HFFc6 (cell line): ENCODE measurements around the gene LEUTX. TPM values are rescaled to one million over a fixed set of nuclear protein-coding genes. Genes with fewer than 3 reads are reported as not detected.

ENCODE experiments used
- DNase-seq: peaks from one replicate; pipeline ENCODE4 v3.0.0-alpha.2; 2018
- H3K27ac Mint-ChIP-seq: 2 replicates; pipeline ENCODE4 v1.8.0; 2020; ENCODE audit warnings: mild to moderate bottlenecking, mixed read lengths
- H3K27me3 Mint-ChIP-seq: 2 replicates; pipeline ENCODE4 v1.8.0; 2021; ENCODE audit warnings: mild to moderate bottlenecking, moderate library complexity, mixed read lengths; ENCODE audit not compliant: insufficient read depth
- H3K36me3 Mint-ChIP-seq: 2 replicates; pipeline ENCODE4 v1.8.0; 2021; ENCODE audit warnings: low read depth, mixed read lengths
- H3K4me1 Mint-ChIP-seq: 2 replicates; pipeline ENCODE4 v1.8.0; 2020; ENCODE audit warnings: low read depth, mixed read lengths
- H3K4me3 Mint-ChIP-seq: 2 replicates; pipeline ENCODE4 v1.8.0; 2020; ENCODE audit warnings: mild to moderate bottlenecking, moderate library complexity, mixed read lengths
- H3K9me3 Mint-ChIP-seq: 2 replicates; pipeline ENCODE4 v1.8.0; 2020; ENCODE audit warnings: mild to moderate bottlenecking, mixed read lengths
- total RNA-seq, 6 experiments: library from RNA; stranded (reverse); fragmentation: NEBNext Ultra II Directional; extraction: Animal tissue kit (Norgen Biotek cat#: 25700); gene quantifications; 2 replicates in 1 of 6; 3 replicates in 5 of 6; pipeline ENCODE4 v1.2.3, GENCODE V29; 2021
- TF ChIP-seq, protein P1 (sequence below): fragments of 200-600 bp; sonication (generic); IDR thresholded peaks from 2 replicates; pipeline ENCODE4 v1.5.0; 2021; ENCODE audit warnings: antibody characterized with exemption, mild to moderate bottlenecking

Gene LEUTX
- total RNA-seq, 6 experiments from 2014 or later, result not detected

DNA sequence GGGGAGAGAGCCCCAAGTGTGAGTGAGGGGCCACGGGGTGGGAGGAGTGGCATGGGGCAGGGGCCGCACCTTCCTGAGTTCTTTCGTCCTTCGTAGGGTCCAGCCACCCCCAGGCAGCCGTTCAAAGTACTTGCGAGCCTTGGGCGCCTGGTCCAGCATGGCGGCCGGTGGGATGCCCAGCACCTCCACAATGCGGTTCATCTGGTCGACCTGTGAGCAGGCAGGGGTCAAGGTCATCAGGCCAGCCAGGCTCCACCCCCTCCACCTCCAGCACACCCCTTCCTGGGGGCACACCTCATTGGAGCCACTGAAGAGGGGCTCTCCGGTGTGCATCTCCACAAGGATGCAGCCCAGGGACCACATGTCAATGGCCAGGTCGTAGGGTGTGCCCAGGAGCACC is 48.6 kb downstream of the LEUTX start:
- peaks cover 30% of the 10 kb centered on the region for H3K36me3 Mint-ChIP-seq
- H3K27ac Mint-ChIP-seq, result no peak overlapping the region
- no peaks in the 10 kb centered on the region for H3K27me3 Mint-ChIP-seq
- no peaks in the 10 kb centered on the region for H3K9me3 Mint-ChIP-seq
- H3K4me3 Mint-ChIP-seq, result no peak overlapping the region
- TF ChIP-seq, protein P1, sequence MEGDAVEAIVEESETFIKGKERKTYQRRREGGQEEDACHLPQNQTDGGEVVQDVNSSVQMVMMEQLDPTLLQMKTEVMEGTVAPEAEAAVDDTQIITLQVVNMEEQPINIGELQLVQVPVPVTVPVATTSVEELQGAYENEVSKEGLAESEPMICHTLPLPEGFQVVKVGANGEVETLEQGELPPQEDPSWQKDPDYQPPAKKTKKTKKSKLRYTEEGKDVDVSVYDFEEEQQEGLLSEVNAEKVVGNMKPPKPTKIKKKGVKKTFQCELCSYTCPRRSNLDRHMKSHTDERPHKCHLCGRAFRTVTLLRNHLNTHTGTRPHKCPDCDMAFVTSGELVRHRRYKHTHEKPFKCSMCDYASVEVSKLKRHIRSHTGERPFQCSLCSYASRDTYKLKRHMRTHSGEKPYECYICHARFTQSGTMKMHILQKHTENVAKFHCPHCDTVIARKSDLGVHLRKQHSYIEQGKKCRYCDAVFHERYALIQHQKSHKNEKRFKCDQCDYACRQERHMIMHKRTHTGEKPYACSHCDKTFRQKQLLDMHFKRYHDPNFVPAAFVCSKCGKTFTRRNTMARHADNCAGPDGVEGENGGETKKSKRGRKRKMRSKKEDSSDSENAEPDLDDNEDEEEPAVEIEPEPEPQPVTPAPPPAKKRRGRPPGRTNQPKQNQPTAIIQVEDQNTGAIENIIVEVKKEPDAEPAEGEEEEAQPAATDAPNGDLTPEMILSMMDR, result no peak
- H3K4me1 Mint-ChIP-seq, result peaks cover 10% of the 10 kb centered on the region
- DNase-seq, result no peak

DNA sequence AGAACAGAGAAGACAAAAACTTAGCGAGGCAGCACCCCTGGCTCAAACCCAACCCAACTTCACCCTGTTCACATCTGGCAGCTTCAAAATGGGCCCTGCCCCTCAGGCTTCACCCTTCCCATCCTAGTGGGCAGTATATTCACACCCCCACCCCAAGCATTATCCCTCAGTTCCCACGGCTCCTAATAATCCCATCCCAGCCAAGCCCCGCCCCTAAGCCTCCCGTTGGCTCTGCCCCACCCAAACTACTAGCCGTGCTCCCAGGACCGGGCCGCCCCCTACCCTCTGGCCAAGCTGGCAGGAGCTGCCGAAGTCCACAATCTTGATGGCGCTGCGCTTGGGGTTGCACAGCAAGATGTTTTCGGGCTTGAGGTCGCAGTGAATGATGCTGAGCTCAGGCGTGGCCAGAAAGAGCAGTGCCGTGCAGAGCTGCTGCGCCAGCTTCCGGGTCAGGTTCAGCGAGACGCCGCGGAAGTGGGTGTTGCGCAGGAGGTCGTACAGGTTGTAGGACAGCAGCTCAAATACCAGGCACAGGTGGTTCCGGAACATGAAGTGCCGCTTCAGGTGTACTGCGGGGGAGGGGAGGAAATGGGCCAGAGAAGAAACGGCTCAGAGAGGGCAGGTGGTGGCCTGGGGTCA is 49.5 kb downstream of the LEUTX start:
- TF ChIP-seq, protein P1, result no peak

DNA sequence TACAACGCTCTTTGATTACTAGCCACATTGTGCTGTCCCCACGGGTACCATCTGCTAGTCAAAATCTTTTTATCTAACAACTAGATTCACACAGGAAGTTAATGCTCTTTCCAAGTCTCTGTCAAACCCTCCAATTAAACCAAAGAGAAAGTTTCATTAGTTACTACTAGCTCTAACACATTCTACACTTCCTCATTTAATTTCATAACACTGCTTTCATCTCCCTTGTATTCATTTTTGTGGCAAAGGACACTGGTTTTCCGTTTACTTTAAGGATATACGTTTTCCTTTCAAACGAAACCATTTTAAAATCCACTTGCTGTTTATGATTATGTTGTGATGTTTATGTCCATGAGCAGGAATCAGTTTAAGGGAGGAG is 50.0 kb downstream of the LEUTX start:
- TF ChIP-seq, protein P1, result no peak
- Mint-ChIP-seq H3K4me1 (peaks cover 19% of the 10 kb centered on the region), H3K27ac (no peak overlapping the region), H3K36me3 (peaks cover 35% of the 10 kb centered on the region), H3K9me3 (no peaks in the 10 kb centered on the region), H3K27me3 (peaks cover 2% of the 10 kb centered on the region; the same call in 1 of the 2 replicates), H3K4me3 (no peak overlapping the region)
- no peak for DNase-seq

More for the DNA sequence above, 49.5 kb downstream of the LEUTX start:
- Mint-ChIP-seq H3K27ac (no peak overlapping the region), H3K36me3 (peaks cover 35% of the 10 kb centered on the region), H3K27me3 (peaks cover 2% of the 10 kb centered on the region; the same call in 1 of the 2 replicates), H3K4me3 (no peak overlapping the region), H3K9me3 (no peaks in the 10 kb centered on the region), H3K4me1 (peaks cover 19% of the 10 kb centered on the region)
- DNase-seq, result no peak

DNA sequence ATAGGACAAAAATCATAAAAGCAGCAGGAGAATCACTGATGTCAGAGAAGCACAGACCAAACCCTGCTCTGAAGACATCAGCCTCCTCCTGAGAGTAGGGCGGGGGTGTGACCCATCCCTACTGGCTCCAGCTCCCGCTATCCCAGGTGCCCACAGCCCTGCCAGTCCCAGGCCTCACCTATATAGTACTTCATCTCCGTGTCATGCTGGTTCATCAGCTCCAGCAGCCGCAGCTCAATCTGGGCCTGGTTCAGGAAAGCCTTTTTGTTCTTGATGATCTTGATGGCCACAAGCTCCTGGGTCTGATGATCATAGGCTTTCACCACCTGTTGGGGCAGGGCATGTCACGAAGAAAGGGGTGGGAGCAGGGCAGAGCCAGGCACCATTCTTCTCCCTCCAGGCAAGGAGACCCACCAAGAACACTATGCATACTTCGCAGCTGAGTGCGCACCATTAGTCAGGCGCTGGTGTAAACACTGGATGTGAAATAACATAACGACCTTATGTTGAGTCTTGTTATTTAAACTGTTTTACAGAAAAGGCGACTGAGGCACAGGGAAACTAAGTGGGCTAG is 51.1 kb downstream of the LEUTX start:
- Mint-ChIP-seq H3K36me3 (peaks cover 43% of the 10 kb centered on the region), H3K27me3 (peaks cover 2% of the 10 kb centered on the region), H3K27ac (no peak overlapping the region), H3K9me3 (no peaks in the 10 kb centered on the region), H3K4me1 (peaks cover 27% of the 10 kb centered on the region), H3K4me3 (no peak overlapping the region)
- TF ChIP-seq, protein P1, result no peak
- no peak for DNase-seq

DNA sequence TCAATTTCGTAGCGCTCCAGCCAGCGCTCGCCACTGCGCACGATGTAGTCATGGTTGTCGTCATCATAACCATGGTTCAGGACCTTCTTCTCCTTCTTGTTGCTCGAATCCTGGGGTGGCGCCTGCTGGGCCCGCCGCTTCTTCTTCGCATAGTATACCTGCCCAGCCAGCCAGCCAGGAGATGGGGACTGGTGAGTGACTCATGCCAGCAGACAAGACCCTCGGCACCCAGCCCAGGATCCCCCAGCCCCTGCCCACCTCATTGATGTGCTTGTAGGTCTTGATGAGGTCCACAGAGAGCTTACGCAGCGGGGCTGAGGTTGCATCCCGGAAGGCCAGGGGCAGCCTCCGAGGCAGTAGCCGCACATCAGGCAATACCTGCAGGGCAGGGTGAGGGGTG is 51.8 kb downstream of the LEUTX start:
- DNase-seq, result no peak
- Mint-ChIP-seq H3K4me3 (no peak overlapping the region), H3K27ac (no peak overlapping the region), H3K36me3 (peaks cover 44% of the 10 kb centered on the region), H3K4me1 (peaks cover 27% of the 10 kb centered on the region), H3K27me3 (peaks cover 2% of the 10 kb centered on the region), H3K9me3 (no peaks in the 10 kb centered on the region)
- TF ChIP-seq, protein P1, result no peak
